IPS-15b (cell line): ENCODE measurements around the gene ERICH4.
"Not testable (repeated sequence)": the region's sequence is repeated elsewhere in the genome, so short reads cannot be mapped to it uniquely, and the experiment has no call there.

Experiments
- H3K27me3 ChIP-seq: one replicate; pipeline ENCODE4 v1.6.1; 2013; ENCODE audit warnings: low read length; ENCODE audit not compliant: control insufficient read depth, insufficient read depth
- H3K36me3 ChIP-seq: one replicate; pipeline ENCODE4 v1.6.1; 2013; ENCODE audit warnings: low read length; ENCODE audit not compliant: control insufficient read depth, insufficient read depth
- H3K4me1 ChIP-seq: one replicate; pipeline ENCODE4 v1.6.1; 2013; ENCODE audit warnings: mild to moderate bottlenecking, low read length; ENCODE audit not compliant: control insufficient read depth, insufficient read depth
- H3K4me3 ChIP-seq: one replicate; pipeline ENCODE4 v1.5.1; 2013; ENCODE audit warnings: low read depth, low read length
- H3K9ac ChIP-seq: one replicate; pipeline ENCODE4 v1.6.1; 2013; ENCODE audit warnings: low read depth, mild to moderate bottlenecking, low read length
- H3K9me3 ChIP-seq: one replicate; pipeline ENCODE4 v1.6.1; 2013; ENCODE audit warnings: mild to moderate bottlenecking, low read length; ENCODE audit not compliant: control insufficient read depth, insufficient read depth

The ERICH4 gene

GRCh38 chr19:41476583-41476982 is 33.6 kb downstream of the ERICH4 start:
- Histone ChIP-seq H3K9me3 (no peaks in the 10 kb centered on the region), H3K36me3 (no peaks in the 10 kb centered on the region), H3K4me1 (no peaks in the 10 kb centered on the region), H3K27me3 (no peaks in the 10 kb centered on the region), H3K9ac (no peak overlapping the region), H3K4me3 (no peak overlapping the region)

- H3K4me3 ChIP-seq, result no peak overlapping the region
- no peaks in the 10 kb centered on the region for H3K9me3 ChIP-seq
- H3K9ac ChIP-seq, result no peak overlapping the region
- no peaks in the 10 kb centered on the region for H3K27me3 ChIP-seq
- H3K36me3 ChIP-seq, result no peaks in the 10 kb centered on the region
- H3K4me1 ChIP-seq, result no peaks in the 10 kb centered on the region
These were observed 35.2 kb downstream of the ERICH4 start for GRCh38 chr19:41478171-41478570.

DNA sequence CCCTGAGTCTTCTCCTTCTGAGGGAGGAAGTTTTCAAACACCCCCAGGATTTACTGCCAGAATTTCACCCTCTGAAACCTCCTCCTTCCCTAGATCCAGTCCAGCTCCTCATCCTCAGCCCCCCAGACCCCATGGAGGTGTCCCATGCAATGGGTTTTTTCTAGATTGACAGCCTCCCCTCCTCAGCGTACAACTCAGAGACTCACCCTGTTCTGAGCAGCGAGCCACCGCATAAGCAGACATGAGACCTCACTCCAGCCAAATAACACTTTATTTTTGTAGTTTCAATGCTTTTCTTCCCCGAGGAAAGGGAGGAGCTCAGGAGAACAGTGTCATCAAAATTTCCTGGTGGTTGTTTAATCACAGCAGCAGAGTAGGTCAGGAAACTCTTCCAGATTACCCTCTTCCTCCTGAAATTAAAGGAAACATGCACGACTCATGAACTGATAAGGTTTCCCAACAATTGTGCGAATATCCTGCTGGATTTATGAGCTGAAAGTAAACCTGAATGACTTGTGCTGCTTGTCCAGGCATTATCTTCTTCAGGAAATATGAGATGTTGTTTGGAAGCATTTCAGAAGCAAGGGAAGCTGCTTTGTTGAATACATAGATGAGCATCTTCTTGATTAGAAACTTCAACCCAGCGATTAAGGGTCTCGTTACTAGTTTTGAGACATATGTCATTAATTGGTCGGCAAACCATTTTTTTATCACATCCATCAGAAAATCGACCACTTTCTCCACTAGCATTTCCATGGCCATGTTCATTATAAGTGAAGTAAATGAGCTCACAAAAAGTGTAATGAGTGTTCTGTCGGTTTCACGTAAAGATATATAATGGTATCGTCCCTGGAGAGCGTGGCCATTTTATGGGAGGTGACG is 36.2 kb downstream of the ERICH4 start:
- no peaks in the 10 kb centered on the region for H3K36me3 ChIP-seq
- no peak overlapping the region for H3K4me3 ChIP-seq
- no peaks in the 10 kb centered on the region for H3K4me1 ChIP-seq
- H3K27me3 ChIP-seq, result no peaks in the 10 kb centered on the region
- no peak overlapping the region for H3K9ac ChIP-seq
- no peaks in the 10 kb centered on the region for H3K9me3 ChIP-seq

DNA sequence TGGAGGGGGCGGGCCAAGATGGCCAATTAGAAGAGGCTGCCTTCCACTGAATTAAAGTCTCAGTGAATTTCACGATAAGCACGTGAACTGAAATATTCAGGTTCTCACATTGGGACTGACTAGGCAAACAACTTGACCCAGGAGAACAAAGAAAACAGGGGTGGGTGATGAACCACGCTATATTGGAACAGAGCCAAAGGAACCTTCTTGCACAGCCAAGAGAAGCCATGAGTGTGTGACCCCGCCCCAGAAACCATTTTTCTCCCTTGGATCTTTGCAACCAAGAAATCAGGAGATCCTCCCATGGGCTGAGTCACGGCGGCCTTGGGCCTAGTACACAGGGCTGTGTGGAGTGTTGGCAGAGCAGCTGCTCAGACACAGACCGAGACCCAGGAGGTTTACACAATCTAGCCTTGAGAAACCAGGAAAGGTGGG is 36.8 kb downstream of the ERICH4 start:
- H3K4me1 ChIP-seq, result no peaks in the 10 kb centered on the region

GRCh38 chr19:41480336-41480735 is 37.4 kb downstream of the ERICH4 start:
- Histone ChIP-seq H3K4me3 (no peak overlapping the region), H3K9me3 (no peaks in the 10 kb centered on the region), H3K27me3 (no peaks in the 10 kb centered on the region), H3K4me1 (no peaks in the 10 kb centered on the region), H3K9ac (no peak overlapping the region), H3K36me3 (no peaks in the 10 kb centered on the region)

More for the DNA sequence above, 36.8 kb downstream of the ERICH4 start:
- Histone ChIP-seq H3K27me3 (no peaks in the 10 kb centered on the region), H3K9me3 (no peaks in the 10 kb centered on the region), H3K36me3 (no peaks in the 10 kb centered on the region), H3K4me3 (no peak overlapping the region), H3K9ac (no peak overlapping the region)

- peaks cover 3% of the 10 kb centered on the region for H3K9me3 ChIP-seq
These were observed 41.9 kb downstream of the ERICH4 start for GRCh38 chr19:41484822-41485221.

GRCh38 chr19:41486953-41487352 is 44.0 kb downstream of the ERICH4 start:
- H3K36me3 ChIP-seq, H3K9ac ChIP-seq, H3K4me3 ChIP-seq, H3K9me3 ChIP-seq, H3K4me1 ChIP-seq, H3K27me3 ChIP-seq: not testable (repeated sequence)

More at GRCh38 chr19:41484822-41485221, 41.9 kb downstream of the ERICH4 start:
- H3K36me3 ChIP-seq, result no peaks in the 10 kb centered on the region
- no peaks in the 10 kb centered on the region for H3K4me1 ChIP-seq
- no peaks in the 10 kb centered on the region for H3K27me3 ChIP-seq
- no peak overlapping the region for H3K9ac ChIP-seq
- no peak overlapping the region for H3K4me3 ChIP-seq

GRCh38 chr19:41492843-41493242 is 49.9 kb downstream of the ERICH4 start:
- no peak overlapping the region for H3K9ac ChIP-seq
- no peaks in the 10 kb centered on the region for H3K4me1 ChIP-seq
- peaks cover 5% of the 10 kb centered on the region for H3K27me3 ChIP-seq
- no peaks in the 10 kb centered on the region for H3K9me3 ChIP-seq
- no peaks in the 10 kb centered on the region for H3K36me3 ChIP-seq
- no peak overlapping the region for H3K4me3 ChIP-seq
